ENCODE results near the gene SASH1.

The SASH1 gene

DNA sequence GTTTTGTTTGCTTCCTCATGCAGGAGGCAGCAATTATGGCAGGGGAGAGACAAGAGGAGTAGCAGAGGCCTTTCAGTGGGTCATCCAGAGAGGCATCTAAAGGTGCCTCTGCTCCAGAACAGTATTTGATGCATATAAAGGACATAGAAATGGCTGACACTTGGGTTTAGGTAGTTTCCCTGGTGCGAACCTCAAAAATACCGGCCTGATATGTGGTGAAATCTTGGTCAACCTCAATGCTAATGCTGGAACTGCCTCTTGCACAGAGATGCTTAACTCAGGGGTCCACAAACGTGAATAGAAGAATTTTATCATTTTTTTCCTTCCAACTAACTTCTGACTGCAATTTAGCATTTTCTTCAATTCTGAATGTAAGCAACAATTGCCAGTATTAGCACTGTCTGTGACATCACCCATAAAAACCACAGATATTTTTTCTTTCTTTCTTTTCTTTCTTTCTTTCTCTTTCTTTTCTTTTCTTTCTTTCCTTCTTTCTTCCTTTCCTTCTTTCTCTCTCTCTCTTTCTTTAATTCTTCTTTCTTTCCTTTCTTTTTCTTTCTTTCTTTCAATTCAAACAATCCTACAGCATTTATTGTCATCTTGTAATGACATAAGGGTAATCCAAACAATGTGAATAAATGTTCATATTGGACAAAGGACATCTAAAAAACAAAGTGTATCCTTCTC lies 224.2 kb downstream of the SASH1 start:
- H3K4me1 ChIP-seq (ENCODE audit: low read length), result no peaks in the 10 kb centered on the region
- no peaks in the 10 kb centered on the region for H3F3A ChIP-seq (ENCODE audit: insufficient read depth, low read length)
- no peak overlapping the region for H2AFZ ChIP-seq (ENCODE audit: low read length)
- H3K9me3 ChIP-seq (replicated peaks; ENCODE audit: insufficient read depth, low read length), result no peaks in the 10 kb centered on the region
- no peaks in the 10 kb centered on the region for H3K79me2 ChIP-seq (ENCODE audit: low read length)
- no peak overlapping the region for H3K27ac ChIP-seq (ENCODE audit: low read length)
- H3K9ac ChIP-seq (ENCODE audit: low read length), result no peak overlapping the region
- no peaks in the 10 kb centered on the region for H4K20me1 ChIP-seq (ENCODE audit: insufficient read depth, low read length)
- no peaks in the 10 kb centered on the region for H3K36me3 ChIP-seq (replicated peaks; ENCODE audit: insufficient read depth, low read length)
- no peaks in the 10 kb centered on the region for H3K9me2 ChIP-seq (replicated peaks; ENCODE audit: insufficient read depth, low read length)
- no peak for DNase-seq
- no peak overlapping the region for H3K4me3 ChIP-seq (ENCODE audit: low read length)
- TF ChIP-seq, protein P1, sequence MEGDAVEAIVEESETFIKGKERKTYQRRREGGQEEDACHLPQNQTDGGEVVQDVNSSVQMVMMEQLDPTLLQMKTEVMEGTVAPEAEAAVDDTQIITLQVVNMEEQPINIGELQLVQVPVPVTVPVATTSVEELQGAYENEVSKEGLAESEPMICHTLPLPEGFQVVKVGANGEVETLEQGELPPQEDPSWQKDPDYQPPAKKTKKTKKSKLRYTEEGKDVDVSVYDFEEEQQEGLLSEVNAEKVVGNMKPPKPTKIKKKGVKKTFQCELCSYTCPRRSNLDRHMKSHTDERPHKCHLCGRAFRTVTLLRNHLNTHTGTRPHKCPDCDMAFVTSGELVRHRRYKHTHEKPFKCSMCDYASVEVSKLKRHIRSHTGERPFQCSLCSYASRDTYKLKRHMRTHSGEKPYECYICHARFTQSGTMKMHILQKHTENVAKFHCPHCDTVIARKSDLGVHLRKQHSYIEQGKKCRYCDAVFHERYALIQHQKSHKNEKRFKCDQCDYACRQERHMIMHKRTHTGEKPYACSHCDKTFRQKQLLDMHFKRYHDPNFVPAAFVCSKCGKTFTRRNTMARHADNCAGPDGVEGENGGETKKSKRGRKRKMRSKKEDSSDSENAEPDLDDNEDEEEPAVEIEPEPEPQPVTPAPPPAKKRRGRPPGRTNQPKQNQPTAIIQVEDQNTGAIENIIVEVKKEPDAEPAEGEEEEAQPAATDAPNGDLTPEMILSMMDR (IDR thresholded peaks at IDR 0.05; ENCODE audit: low read length), result no peak
- TF ChIP-seq EZH2 (optimal IDR thresholded peaks at IDR 0.05; ENCODE audit: low read depth, low read length), result no peak
- no peak for TF ChIP-seq EZH2phosphoT487 (IDR thresholded peaks at IDR 0.05; ENCODE audit: low read length)
- no peak overlapping the region for H3K4me2 ChIP-seq (ENCODE audit: low read depth, low read length)
- H3K27me3 ChIP-seq (replicated peaks; ENCODE audit: insufficient read depth, low read length), result no peaks in the 10 kb centered on the region

DNA sequence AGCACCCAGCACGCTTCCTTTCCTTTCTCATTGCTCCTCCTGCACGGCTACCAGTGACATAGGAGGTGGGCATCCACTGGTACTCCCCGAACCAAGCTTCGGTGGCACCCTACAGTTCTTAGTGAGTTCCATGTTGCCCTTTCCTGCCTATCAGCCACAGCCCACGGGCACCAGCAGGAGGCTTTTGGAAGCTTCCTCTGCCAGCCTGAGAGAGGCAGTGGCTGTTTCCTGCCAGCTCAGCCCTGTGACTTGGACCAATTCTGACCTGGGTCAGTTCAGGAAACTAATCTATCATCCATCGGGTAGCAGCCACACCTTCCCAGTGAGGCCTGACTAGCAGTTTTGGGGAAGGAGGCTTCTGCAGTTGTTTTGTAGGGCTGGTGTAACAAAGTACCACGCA lies 227.8 kb downstream of the SASH1 start:
- no peaks in the 10 kb centered on the region for H3K9me3 ChIP-seq (replicated peaks; ENCODE audit: insufficient read depth, low read length)
- no peaks in the 10 kb centered on the region for H3K36me3 ChIP-seq (replicated peaks; ENCODE audit: insufficient read depth, low read length)
- H3K4me2 ChIP-seq (ENCODE audit: low read depth, low read length), result no peak overlapping the region
- no peak for DNase-seq
- no peak overlapping the region for H3K4me3 ChIP-seq (ENCODE audit: low read length)
- H3K4me1 ChIP-seq (ENCODE audit: low read length), result no peaks in the 10 kb centered on the region
- no peaks in the 10 kb centered on the region for H4K20me1 ChIP-seq (ENCODE audit: insufficient read depth, low read length)
- TF ChIP-seq, protein P1 (IDR thresholded peaks at IDR 0.05; ENCODE audit: low read length), result no peak
- TF ChIP-seq EZH2 (optimal IDR thresholded peaks at IDR 0.05; ENCODE audit: low read depth, low read length) (no peak), EZH2phosphoT487 (IDR thresholded peaks at IDR 0.05; ENCODE audit: low read length) (no peak)
- no peaks in the 10 kb centered on the region for H3F3A ChIP-seq (ENCODE audit: insufficient read depth, low read length)
- no peaks in the 10 kb centered on the region for H3K79me2 ChIP-seq (ENCODE audit: low read length)
- no peaks in the 10 kb centered on the region for H3K9me2 ChIP-seq (replicated peaks; ENCODE audit: insufficient read depth, low read length)
- H3K9ac ChIP-seq (ENCODE audit: low read length), result no peak overlapping the region
- no peaks in the 10 kb centered on the region for H3K27me3 ChIP-seq (replicated peaks; ENCODE audit: insufficient read depth, low read length)
- H3K27ac ChIP-seq (ENCODE audit: low read length), result no peak overlapping the region
- no peak overlapping the region for H2AFZ ChIP-seq (ENCODE audit: low read length)

DNA sequence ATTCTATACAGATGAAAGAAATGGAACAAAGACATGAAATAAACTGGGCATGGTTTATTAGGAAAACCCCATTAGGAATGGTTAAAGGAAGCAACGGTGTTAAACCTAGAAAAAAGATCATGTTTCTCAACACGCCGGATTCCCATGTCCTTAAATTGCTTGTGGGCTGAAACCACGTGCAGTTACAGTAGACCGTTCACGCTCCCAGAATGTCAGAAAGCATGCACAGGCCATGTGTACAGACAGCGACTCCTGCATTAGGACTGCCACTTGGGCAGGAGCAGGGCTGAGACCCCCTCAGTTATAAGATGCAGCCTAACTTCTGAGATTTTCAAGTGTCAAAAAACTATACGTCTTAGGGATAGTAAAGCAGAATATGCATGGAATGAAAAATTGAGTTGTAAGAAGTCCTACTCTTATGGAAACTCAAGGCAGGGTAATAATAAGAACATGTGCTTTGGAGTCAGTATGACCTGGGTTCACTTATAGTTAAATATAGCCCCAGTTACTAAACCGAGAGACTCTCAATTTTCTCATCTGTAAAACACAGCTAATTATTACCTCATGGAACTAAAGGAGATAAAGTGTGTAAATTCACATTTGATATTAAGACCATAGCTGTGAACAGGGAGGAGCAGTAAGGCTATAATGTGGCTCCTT lies 230.2 kb downstream of the SASH1 start:
- H3K9me3 ChIP-seq (replicated peaks; ENCODE audit: insufficient read depth, low read length), result no peaks in the 10 kb centered on the region
- no peak overlapping the region for H3K9ac ChIP-seq (ENCODE audit: low read length)
- no peaks in the 10 kb centered on the region for H3F3A ChIP-seq (ENCODE audit: insufficient read depth, low read length)
- no peaks in the 10 kb centered on the region for H3K9me2 ChIP-seq (replicated peaks; ENCODE audit: insufficient read depth, low read length)
- no peak overlapping the region for H2AFZ ChIP-seq (ENCODE audit: low read length)
- H3K27me3 ChIP-seq (replicated peaks; ENCODE audit: insufficient read depth, low read length), result no peaks in the 10 kb centered on the region
- H3K4me3 ChIP-seq (ENCODE audit: low read length), result no peak overlapping the region
- DNase-seq, result no peak
- no peaks in the 10 kb centered on the region for H4K20me1 ChIP-seq (ENCODE audit: insufficient read depth, low read length)
- TF ChIP-seq, protein P1 (IDR thresholded peaks at IDR 0.05; ENCODE audit: low read length), result no peak
- no peak for TF ChIP-seq EZH2 (optimal IDR thresholded peaks at IDR 0.05; ENCODE audit: low read depth, low read length)
- TF ChIP-seq EZH2phosphoT487 (IDR thresholded peaks at IDR 0.05; ENCODE audit: low read length), result no peak
- no peaks in the 10 kb centered on the region for H3K79me2 ChIP-seq (ENCODE audit: low read length)
- H3K4me1 ChIP-seq (ENCODE audit: low read length), result no peaks in the 10 kb centered on the region
- H3K4me2 ChIP-seq (ENCODE audit: low read depth, low read length), result no peak overlapping the region
- H3K36me3 ChIP-seq (replicated peaks; ENCODE audit: insufficient read depth, low read length), result no peaks in the 10 kb centered on the region
- H3K27ac ChIP-seq (ENCODE audit: low read length), result no peak overlapping the region
